Osteocyte (in vitro differentiated cells): Measurements from ENCODE around the gene TBXA2R. TPM values are rescaled to one million over a fixed set of nuclear protein-coding genes. Genes with fewer than 3 reads are reported as not detected.

Experiments used
- DNase-seq: peaks from one replicate; pipeline ENCODE4 v3.0.0; 2021; ENCODE audit warnings: mixed read lengths; ENCODE audit not compliant: unreplicated experiment; ENCODE audit errors: extremely low spot score
- H3K27ac Mint-ChIP-seq: one replicate; pipeline ENCODE4 v1.8.0; 2021; ENCODE audit warnings: mild to moderate bottlenecking, mixed read lengths; ENCODE audit not compliant: unreplicated experiment
- H3K27me3 Mint-ChIP-seq: one replicate; pipeline ENCODE4 v1.8.0; 2021; ENCODE audit warnings: mixed read lengths; ENCODE audit not compliant: unreplicated experiment
- H3K36me3 Mint-ChIP-seq: one replicate; pipeline ENCODE4 v1.8.0; 2021; ENCODE audit warnings: mixed read lengths; ENCODE audit not compliant: unreplicated experiment
- H3K4me1 Mint-ChIP-seq: one replicate; pipeline ENCODE4 v1.8.0; 2021; ENCODE audit warnings: mixed read lengths; ENCODE audit not compliant: unreplicated experiment
- H3K4me3 Mint-ChIP-seq: one replicate; pipeline ENCODE4 v1.8.0; 2021; ENCODE audit warnings: mild to moderate bottlenecking, moderate library complexity, mixed read lengths; ENCODE audit not compliant: unreplicated experiment
- H3K9me3 Mint-ChIP-seq: one replicate; pipeline ENCODE4 v1.8.0; 2021; ENCODE audit warnings: mixed read lengths; ENCODE audit not compliant: unreplicated experiment
- long read RNA-seq: library from polyadenylated mRNA; unstranded; transcript quantifications from one replicate; pipeline ENCODE4 v2.0.0, GENCODE V29; 2021
- total RNA-seq: library from RNA; stranded (reverse); gene quantifications from 2 replicates; pipeline ENCODE4 v1.2.1, GENCODE V29; 2021
- TF ChIP-seq, protein P1 (sequence below): fragments of 200-600 bp; sonication (generic); IDR thresholded peaks from 2 replicates; pipeline ENCODE4 v1.5.0; 2021; ENCODE audit warnings: antibody characterized with exemption, mild to moderate bottlenecking, moderate library complexity

TBXA2R gene
- 0.30 TPM in 1 of 2 replicates, not detected in the other for total RNA-seq
- long read RNA-seq = 0 reads

DNA sequence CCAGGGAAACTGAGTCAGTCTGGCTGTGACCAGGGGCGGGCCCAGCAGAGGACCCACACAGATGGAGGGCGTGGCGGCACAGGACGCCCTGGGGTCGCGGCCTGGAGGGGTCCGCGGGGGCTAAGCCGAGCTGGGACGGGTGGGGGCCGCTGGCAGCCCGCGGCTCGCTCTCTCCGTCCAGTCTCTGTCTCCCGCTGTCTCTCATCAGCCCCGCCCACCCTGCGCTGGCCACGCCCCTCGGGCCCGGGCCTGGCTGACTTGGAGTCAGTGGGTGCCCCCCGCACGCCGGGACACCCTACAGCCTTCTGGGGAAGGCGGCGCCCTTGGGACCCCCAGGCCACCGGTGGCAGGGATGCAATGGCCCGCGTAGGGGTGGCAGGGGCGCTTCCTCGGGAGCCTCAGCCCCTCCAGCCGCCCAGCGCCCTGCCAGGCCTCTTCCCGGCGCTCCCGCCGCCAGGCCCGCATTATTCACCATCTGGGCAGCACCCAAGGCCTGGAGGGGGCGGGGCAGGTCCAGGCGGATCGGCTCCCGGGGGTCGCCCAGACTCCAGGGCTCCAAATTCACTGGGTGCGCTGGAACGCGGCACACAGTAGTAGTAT lies at the start of gene TBXA2R:
TSS of gene TBXA2R (minus strand) at position 186 of the 600 bp plus-strand sequence. CDS start 6,241 bp downstream, outside the sequence.
- H3K27ac Mint-ChIP-seq = no peak within 1 kb of the TSS
- no peak within 1 kb of the TSS for H3K4me3 Mint-ChIP-seq
- H3K9me3 Mint-ChIP-seq = no peaks in the 10 kb centered on the region
- peaks cover 33% of the 10 kb centered on the region for H3K4me1 Mint-ChIP-seq
- TF ChIP-seq, protein P1, sequence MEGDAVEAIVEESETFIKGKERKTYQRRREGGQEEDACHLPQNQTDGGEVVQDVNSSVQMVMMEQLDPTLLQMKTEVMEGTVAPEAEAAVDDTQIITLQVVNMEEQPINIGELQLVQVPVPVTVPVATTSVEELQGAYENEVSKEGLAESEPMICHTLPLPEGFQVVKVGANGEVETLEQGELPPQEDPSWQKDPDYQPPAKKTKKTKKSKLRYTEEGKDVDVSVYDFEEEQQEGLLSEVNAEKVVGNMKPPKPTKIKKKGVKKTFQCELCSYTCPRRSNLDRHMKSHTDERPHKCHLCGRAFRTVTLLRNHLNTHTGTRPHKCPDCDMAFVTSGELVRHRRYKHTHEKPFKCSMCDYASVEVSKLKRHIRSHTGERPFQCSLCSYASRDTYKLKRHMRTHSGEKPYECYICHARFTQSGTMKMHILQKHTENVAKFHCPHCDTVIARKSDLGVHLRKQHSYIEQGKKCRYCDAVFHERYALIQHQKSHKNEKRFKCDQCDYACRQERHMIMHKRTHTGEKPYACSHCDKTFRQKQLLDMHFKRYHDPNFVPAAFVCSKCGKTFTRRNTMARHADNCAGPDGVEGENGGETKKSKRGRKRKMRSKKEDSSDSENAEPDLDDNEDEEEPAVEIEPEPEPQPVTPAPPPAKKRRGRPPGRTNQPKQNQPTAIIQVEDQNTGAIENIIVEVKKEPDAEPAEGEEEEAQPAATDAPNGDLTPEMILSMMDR = no peak
- no peaks in the 10 kb centered on the region for H3K27me3 Mint-ChIP-seq
- no peak for DNase-seq
- H3K36me3 Mint-ChIP-seq = no peaks in the 10 kb centered on the region

DNA sequence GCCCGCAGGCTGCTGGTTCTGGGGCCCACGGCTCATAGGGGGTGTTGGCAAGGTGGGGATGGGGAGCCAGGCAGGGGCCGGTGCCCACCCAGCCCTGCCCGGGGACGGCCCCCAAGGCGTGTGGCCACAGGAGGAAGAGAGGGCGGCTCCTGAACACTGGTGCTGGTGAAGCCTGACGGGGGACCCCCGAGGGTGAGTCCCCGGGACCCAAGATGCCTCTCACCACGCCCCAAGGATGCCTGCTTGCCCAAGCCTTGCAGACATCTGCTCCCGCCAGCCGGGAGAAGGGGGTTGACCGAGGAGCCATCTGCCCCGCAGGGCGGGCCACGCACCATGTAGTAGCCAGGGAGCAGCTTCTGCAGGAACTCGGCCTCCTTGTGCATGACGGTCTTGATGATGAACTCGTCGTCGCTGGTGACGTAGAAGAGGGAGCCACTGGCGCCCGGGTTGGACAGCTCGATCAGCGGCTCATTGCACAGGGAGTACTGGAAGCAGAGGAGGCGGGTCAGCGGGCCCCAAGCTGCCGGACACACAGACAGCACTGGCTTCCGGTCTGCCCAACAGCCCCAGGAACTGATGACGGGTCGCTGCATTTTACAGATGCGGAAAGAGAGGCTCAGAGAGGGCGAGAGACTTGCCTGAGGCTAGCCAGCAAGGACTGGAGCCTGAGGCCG lies 49.5 kb upstream of the TBXA2R start:
- Mint-ChIP-seq H3K27me3 (no peaks in the 10 kb centered on the region), H3K36me3 (peaks cover 19% of the 10 kb centered on the region), H3K4me3 (no peak overlapping the region), H3K4me1 (peaks cover 7% of the 10 kb centered on the region), H3K27ac (peak overlapping the region; percentile 89), H3K9me3 (no peaks in the 10 kb centered on the region)
- TF ChIP-seq, protein P1 = no peak
- DNase-seq = no peak

DNA sequence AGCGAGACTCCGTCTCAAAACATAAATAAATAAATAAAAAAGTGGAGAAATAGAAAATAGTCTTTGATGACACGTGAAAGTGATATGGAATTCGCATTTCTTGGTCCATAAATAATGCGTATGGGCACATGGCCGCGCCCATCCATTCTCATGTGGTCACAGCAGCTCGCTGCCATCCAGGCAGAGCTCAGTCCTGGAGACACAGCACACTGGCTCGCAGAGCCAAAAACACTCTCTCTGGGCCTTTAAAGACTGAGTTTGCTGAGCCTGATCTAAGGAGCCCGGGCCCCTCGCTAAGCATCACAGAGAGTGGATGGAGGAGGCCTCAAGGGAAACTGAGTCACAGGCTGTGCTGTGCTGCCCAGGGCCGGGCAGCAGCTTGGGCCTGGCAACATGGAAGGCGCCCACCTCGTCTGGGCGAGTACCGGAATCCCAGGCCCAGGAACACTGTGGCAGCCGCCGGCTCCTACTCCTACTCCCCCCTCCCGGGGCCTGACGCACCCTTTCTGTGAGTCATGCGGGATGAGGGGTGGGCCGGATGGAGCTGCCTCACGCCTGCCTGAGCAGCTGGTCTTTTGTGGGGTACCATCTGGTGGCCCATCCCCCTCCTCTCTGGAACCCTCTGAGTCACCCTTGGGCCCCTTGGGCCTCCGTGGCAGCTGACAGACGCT lies 48.9 kb upstream of the TBXA2R start:
- Mint-ChIP-seq H3K27ac (peak overlapping the region; percentile 89), H3K27me3 (no peaks in the 10 kb centered on the region), H3K4me1 (peaks cover 7% of the 10 kb centered on the region), H3K4me3 (no peak overlapping the region), H3K9me3 (no peaks in the 10 kb centered on the region), H3K36me3 (peaks cover 13% of the 10 kb centered on the region)
- peak; percentile 90 for DNase-seq
- TF ChIP-seq, protein P1 = no peak

DNA sequence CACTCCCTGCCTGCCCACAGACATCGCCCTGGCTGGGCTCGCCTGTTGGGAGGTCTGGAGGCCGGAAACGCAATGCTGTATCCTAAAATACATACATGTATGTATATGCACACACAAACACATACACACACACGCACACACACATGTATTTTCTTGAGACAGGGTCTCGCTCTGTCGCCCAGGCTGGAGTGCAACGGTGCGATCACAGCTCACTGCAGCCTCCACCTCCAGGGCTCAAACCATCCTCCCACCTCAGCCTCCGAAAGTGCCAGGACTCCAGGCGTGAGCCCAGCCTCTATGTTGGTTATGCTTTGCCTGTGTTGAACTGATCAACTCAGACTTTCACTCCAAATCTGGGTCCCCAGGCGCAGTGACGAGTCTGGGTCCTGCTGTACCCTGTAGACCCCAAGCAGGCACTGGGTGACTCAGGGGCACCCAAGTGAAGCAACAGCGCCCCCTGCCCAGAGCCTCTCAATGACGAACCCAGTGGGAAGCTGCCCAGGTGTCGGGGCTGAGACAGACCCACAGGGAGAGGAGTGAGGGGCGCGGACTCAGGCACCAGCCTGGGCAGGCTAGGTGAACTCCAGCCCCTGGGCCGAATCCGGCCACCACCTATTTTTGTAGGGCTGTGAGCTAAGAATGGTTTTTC lies 47.3 kb upstream of the TBXA2R start:
- TF ChIP-seq, protein P1 = peak; percentile 27
- peaks cover 7% of the 10 kb centered on the region for H3K4me1 Mint-ChIP-seq
- H3K27me3 Mint-ChIP-seq = no peaks in the 10 kb centered on the region
- DNase-seq = no peak
- H3K9me3 Mint-ChIP-seq = no peaks in the 10 kb centered on the region
- peaks cover 13% of the 10 kb centered on the region for H3K36me3 Mint-ChIP-seq
- H3K4me3 Mint-ChIP-seq = no peak overlapping the region
- no peak overlapping the region for H3K27ac Mint-ChIP-seq
